Parathyroid adenoma (tissue), 2 donors: ENCODE results near the gene CSNK1A1L.
A peak's percentile ranks its signal among the peaks of the same experiment; 100 is the strongest.
"Not testable (repeated sequence)": the region's sequence is repeated elsewhere in the genome, so short reads cannot be mapped to it uniquely, and the experiment has no call there.

Experiments used
- H2AFZ ChIP-seq: fragments of 300-600 bp; sonication (generic); one replicate; pipeline ENCODE4 v1.7.0; 2017; ENCODE audit warnings: antibody characterized with exemption, mild to moderate bottlenecking
- H3K27ac ChIP-seq: fragments of 300-600 bp; sonication (generic); one replicate; pipeline ENCODE4 v1.7.0; 2017
- H3K27me3 ChIP-seq: fragments of 300-600 bp; sonication (generic); one replicate; pipeline ENCODE4 v1.7.0; 2017; ENCODE audit warnings: low read length; ENCODE audit not compliant: control insufficient read depth, insufficient read depth
- H3K36me3 ChIP-seq: fragments of 300-600 bp; sonication (generic); one replicate; pipeline ENCODE4 v1.7.0; 2017; ENCODE audit warnings: low read length; ENCODE audit not compliant: control insufficient read depth, insufficient read depth
- H3K4me1 ChIP-seq: fragments of 300-600 bp; sonication (generic); one replicate; pipeline ENCODE4 v1.7.0; 2017; ENCODE audit warnings: control low read depth
- H3K4me2 ChIP-seq: fragments of 300-600 bp; sonication (generic); one replicate; pipeline ENCODE4 v1.7.0; 2017; ENCODE audit warnings: low read length
- H3K4me3 ChIP-seq: fragments of 300-600 bp; sonication (generic); one replicate; pipeline ENCODE4 v1.7.0; 2017; ENCODE audit warnings: low read depth, low read length
- H3K79me2 ChIP-seq: fragments of 300-600 bp; sonication (generic); one replicate; pipeline ENCODE4 v1.7.0; 2017; ENCODE audit warnings: control low read depth
- H3K9ac ChIP-seq: fragments of 300-600 bp; sonication (generic); one replicate; pipeline ENCODE4 v1.7.0; 2017; ENCODE audit warnings: mild to moderate bottlenecking
- H3K9me3 ChIP-seq: fragments of 300-600 bp; sonication (generic); one replicate; pipeline ENCODE4 v1.7.0; 2017; ENCODE audit warnings: low read length; ENCODE audit not compliant: control insufficient read depth
- TF ChIP-seq, protein P1 (sequence below): fragments of 300-600 bp; sonication (generic); IDR thresholded peaks from one replicate; pipeline ENCODE4 v1.7.0; 2017; ENCODE audit warnings: antibody characterized with exemption, mild to moderate bottlenecking
- donor health status: primary hyperparathyroidism.

CSNK1A1L gene

DNA sequence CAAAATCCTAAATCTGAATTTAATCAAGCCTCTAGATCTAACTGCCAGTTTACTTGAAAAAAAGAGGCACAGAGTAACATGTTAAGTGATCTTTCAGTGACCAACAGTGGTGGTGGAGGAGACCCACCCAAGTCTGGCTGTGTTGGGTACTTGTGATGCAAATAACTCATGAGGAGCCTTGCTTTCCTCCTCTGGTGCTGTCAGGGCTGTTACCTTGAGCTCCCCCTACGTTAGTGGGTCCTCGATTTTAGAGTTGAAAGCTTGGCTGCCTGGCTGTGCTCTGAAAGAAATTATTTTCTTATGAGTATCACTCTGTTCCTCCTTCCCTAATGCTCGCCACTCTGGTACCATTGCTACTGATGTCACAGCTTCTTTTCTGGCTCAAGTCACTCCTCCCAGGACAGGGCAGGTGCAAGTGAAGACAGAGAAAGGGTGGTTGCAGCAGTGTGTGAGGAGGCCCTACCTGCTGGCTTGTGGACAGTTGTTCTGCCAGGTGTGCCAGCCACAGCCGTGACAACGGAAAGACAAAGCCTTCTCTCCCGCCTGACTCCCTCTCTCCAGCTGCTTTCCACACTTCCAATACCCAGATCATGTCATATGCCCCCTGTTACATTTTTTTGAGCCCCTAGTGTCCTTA lies 39.5 kb downstream of the CSNK1A1L start:
- no peaks in the 10 kb centered on the region for H3K27me3 ChIP-seq

DNA sequence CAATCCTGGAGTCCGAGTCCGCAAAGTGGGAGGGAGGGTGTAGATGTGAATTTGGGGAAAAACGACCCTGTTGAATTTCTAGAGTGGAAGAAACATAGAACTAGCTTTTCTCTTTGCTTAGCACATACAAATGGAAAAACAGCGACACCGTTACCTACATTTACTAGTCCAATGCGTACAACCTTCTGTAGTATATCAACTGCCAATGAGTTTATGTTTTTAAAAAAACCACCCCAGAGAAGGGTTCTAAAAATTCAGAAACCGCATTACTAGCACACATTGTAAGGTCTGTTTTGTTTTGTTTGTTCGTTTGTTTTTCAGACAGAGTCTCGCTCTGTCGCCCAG lies 45.6 kb downstream of the CSNK1A1L start:
- peaks cover 16% of the 10 kb centered on the region for H3K79me2 ChIP-seq
- TF ChIP-seq, protein P1, sequence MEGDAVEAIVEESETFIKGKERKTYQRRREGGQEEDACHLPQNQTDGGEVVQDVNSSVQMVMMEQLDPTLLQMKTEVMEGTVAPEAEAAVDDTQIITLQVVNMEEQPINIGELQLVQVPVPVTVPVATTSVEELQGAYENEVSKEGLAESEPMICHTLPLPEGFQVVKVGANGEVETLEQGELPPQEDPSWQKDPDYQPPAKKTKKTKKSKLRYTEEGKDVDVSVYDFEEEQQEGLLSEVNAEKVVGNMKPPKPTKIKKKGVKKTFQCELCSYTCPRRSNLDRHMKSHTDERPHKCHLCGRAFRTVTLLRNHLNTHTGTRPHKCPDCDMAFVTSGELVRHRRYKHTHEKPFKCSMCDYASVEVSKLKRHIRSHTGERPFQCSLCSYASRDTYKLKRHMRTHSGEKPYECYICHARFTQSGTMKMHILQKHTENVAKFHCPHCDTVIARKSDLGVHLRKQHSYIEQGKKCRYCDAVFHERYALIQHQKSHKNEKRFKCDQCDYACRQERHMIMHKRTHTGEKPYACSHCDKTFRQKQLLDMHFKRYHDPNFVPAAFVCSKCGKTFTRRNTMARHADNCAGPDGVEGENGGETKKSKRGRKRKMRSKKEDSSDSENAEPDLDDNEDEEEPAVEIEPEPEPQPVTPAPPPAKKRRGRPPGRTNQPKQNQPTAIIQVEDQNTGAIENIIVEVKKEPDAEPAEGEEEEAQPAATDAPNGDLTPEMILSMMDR: no peak
- no peaks in the 10 kb centered on the region for H3K36me3 ChIP-seq
- no peaks in the 10 kb centered on the region for H3K9me3 ChIP-seq
- peak overlapping the region; percentile 87 for H2AFZ ChIP-seq
- peak overlapping the region; percentile 98 for H3K4me3 ChIP-seq
- no peaks in the 10 kb centered on the region for H3K27me3 ChIP-seq
- H3K4me2 ChIP-seq: peak overlapping the region; percentile 79
- peak overlapping the region; percentile 79 for H3K27ac ChIP-seq
- H3K4me1 ChIP-seq: no peaks in the 10 kb centered on the region
- no peak overlapping the region for H3K9ac ChIP-seq

More for the DNA sequence above, 39.5 kb downstream of the CSNK1A1L start:
- H3K36me3 ChIP-seq: no peaks in the 10 kb centered on the region
- H3K27ac ChIP-seq: no peak overlapping the region
- no peaks in the 10 kb centered on the region for H3K79me2 ChIP-seq
- no peak overlapping the region for H2AFZ ChIP-seq
- H3K4me3 ChIP-seq: no peak overlapping the region
- no peaks in the 10 kb centered on the region for H3K9me3 ChIP-seq
- no peak overlapping the region for H3K9ac ChIP-seq
- no peak overlapping the region for H3K4me2 ChIP-seq
- TF ChIP-seq, protein P1: no peak
- no peaks in the 10 kb centered on the region for H3K4me1 ChIP-seq

DNA sequence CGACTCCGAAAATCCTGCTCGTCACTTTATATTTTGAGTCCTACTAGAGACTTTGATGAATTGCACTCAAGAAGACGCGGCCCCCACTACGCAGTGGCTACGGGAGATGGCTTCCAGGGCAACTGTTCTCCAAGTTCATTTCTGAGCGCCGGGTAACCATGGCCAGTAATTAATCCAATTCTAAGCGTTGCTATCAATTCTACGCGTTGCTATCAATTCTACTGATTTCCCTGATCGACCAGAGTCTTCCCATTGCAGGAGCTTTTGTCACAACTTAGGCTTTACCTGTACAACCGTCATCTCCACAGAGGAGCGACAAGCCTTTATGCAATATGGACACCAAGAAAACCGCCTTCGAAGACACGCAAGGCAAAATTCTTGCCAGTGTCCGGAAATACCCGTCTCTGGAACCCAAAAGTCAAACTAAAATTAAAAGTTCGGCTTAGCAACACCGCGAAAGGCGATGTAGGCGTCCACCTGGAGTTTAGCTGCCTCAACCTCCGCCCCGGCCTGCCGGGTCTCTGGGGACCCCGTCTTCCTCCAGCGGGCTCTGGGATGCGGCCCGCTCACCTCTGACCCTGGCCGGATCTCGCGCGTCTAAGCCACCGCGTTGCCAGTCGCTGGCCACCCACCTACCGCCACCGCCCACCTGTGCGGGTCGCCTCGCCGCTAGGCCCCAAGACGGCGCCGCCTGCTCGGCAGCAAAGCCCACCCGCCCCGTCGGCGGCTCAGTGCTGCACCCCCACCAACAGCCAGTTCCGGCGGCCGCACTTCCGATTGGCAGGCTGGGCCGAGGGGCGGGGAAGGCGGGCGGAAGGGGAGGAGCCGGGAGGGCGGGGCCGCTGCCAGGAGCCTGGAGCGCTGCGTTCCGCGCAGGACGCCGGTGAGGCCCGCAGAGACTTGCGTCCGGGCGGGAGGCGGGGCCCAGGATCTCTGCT lies 46.3 kb downstream of the CSNK1A1L start, which contains the start of gene SUPT20H:
TSS of gene SUPT20H (minus strand) at position 779 of the 938 bp plus-strand sequence. CDS start 8,198 bp downstream, outside the sequence.
- H2AFZ ChIP-seq: peak within 1 kb of the TSS; percentile 87
- peak within 1 kb of the TSS; percentile 98 for H3K4me3 ChIP-seq
- H3K4me1 ChIP-seq: no peaks in the 10 kb centered on the region
- no peaks in the 10 kb centered on the region for H3K36me3 ChIP-seq
- no peaks in the 10 kb centered on the region for H3K27me3 ChIP-seq
- H3K9me3 ChIP-seq: no peaks in the 10 kb centered on the region
- H3K9ac ChIP-seq: peak within 1 kb of the TSS; percentile 50
- H3K4me2 ChIP-seq: peak within 1 kb of the TSS; percentile 79
- H3K27ac ChIP-seq: peak within 1 kb of the TSS; percentile 79
- peaks cover 16% of the 10 kb centered on the region for H3K79me2 ChIP-seq
- TF ChIP-seq, protein P1: no peak

DNA sequence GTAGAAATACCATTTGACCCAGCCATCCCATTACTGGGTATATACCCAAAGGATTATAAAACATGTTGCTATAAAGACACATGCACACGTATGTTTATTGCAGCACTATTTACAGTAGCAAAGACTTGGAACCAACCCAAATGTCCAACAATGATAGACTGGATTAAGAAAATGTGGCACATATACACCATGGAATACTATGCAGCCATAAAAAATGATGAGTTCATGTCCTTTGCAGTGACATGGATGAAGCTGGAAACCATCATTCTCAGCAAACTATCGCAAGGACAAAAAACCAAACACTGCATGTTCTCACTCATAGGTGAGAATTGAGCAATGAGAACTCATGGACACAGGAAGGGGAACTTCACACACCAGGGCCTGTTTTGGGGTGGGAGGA lies 49.2 kb downstream of the CSNK1A1L start:
- not testable (repeated sequence) for H3K9me3 ChIP-seq, H3K4me1 ChIP-seq, H3K36me3 ChIP-seq, H2AFZ ChIP-seq, H3K9ac ChIP-seq, H3K4me2 ChIP-seq, H3K27ac ChIP-seq, H3K27me3 ChIP-seq, H3K4me3 ChIP-seq
- peaks cover 28% of the 10 kb centered on the region for H3K79me2 ChIP-seq
